Astrocyte (in vitro differentiated cells and primary cell): ENCODE measurements around the gene PRKCH. TPM values are rescaled to one million over a fixed set of nuclear protein-coding genes. Genes with fewer than 3 reads are reported as not detected.

Source experiments
- DNase-seq: peaks from one replicate; pipeline ENCODE4 v3.0.0-alpha.2; 2010; ENCODE audit warnings: low read depth
- FAIRE-seq: peaks from 2 replicates; lab custom pipeline; 2011; peaks lifted over from hg19 to GRCh38; lab: Jason Lieb, UNC
- H2AFZ ChIP-seq: 2 replicates; pipeline ENCODE4 v1.6.0; 2012; ENCODE audit warnings: low read depth, low read length, inconsistent platforms
- H3K27ac ChIP-seq: 2 replicates; pipeline ENCODE4 v1.5.1; 2011; ENCODE audit warnings: low read depth, low read length, inconsistent platforms
- H3K27me3 ChIP-seq: 2 replicates; pipeline ENCODE4 v1.6.0; 2011; ENCODE audit warnings: low read length, inconsistent platforms; ENCODE audit not compliant: insufficient read depth
- H3K36me3 ChIP-seq: 2 replicates; pipeline ENCODE4 v1.5.1; 2011; ENCODE audit warnings: low read length, inconsistent platforms; ENCODE audit not compliant: insufficient read depth
- H3K4me1 ChIP-seq: 2 replicates; pipeline ENCODE4 v1.5.1; 2011; ENCODE audit warnings: low read length, inconsistent platforms; ENCODE audit not compliant: insufficient read depth
- H3K4me2 ChIP-seq: 2 replicates; pipeline ENCODE4 v1.6.0; 2012; ENCODE audit warnings: low read length, inconsistent platforms
- H3K4me3 ChIP-seq: 2 replicates; pipeline ENCODE4 v1.5.1; 2011; ENCODE audit warnings: low read depth, mild to moderate bottlenecking, low read length, inconsistent platforms; ENCODE audit not compliant: insufficient read depth
- H3K79me2 ChIP-seq: 2 replicates; pipeline ENCODE4 v1.6.0; 2012; ENCODE audit warnings: mild to moderate bottlenecking, low read length, inconsistent platforms; ENCODE audit not compliant: insufficient read depth
- H3K9ac ChIP-seq: 2 replicates; pipeline ENCODE4 v1.6.0; 2012; ENCODE audit warnings: mild to moderate bottlenecking, low read length, inconsistent platforms
- H3K9me3 ChIP-seq: 2 replicates; pipeline ENCODE4 v1.5.1; 2012; ENCODE audit warnings: low read depth, mild to moderate bottlenecking, low read length, inconsistent platforms; ENCODE audit not compliant: insufficient read depth
- H4K20me1 ChIP-seq: 2 replicates; pipeline ENCODE4 v1.6.0; 2012; ENCODE audit warnings: low read length, inconsistent platforms; ENCODE audit not compliant: insufficient read depth
- H3K27ac Mint-ChIP-seq: one replicate; pipeline ENCODE4 v1.8.0; 2021; ENCODE audit warnings: mild to moderate bottlenecking, mixed read lengths; ENCODE audit not compliant: unreplicated experiment
- H3K27me3 Mint-ChIP-seq: one replicate; pipeline ENCODE4 v1.8.0; 2021; ENCODE audit warnings: low read depth, mixed read lengths; ENCODE audit not compliant: unreplicated experiment
- H3K36me3 Mint-ChIP-seq: one replicate; pipeline ENCODE4 v1.8.0; 2021; ENCODE audit warnings: low read depth, mixed read lengths; ENCODE audit not compliant: unreplicated experiment
- H3K4me1 Mint-ChIP-seq: one replicate; pipeline ENCODE4 v1.8.0; 2021; ENCODE audit warnings: low read depth, mixed read lengths; ENCODE audit not compliant: unreplicated experiment
- H3K4me3 Mint-ChIP-seq: one replicate; pipeline ENCODE4 v1.8.0; 2021; ENCODE audit warnings: mild to moderate bottlenecking, moderate library complexity, mixed read lengths; ENCODE audit not compliant: unreplicated experiment
- H3K9me3 Mint-ChIP-seq: one replicate; pipeline ENCODE4 v1.8.0; 2021; ENCODE audit warnings: mild to moderate bottlenecking, mixed read lengths; ENCODE audit not compliant: unreplicated experiment
- EZH2 ChIP-seq: IDR thresholded peaks from 2 replicates; pipeline ENCODE4 v1.6.1; 2012; ENCODE audit warnings: mild to moderate bottlenecking, low read length, inconsistent platforms; ENCODE audit not compliant: insufficient read depth
- total RNA-seq: library from RNA; stranded (reverse); gene quantifications from 2 replicates; pipeline ENCODE4 v1.2.1, GENCODE V29; 2021
- TF ChIP-seq, protein P1 (sequence below): IDR thresholded peaks from 2 replicates; pipeline ENCODE4 v1.5.1; 2011; ENCODE audit warnings: low read depth, mild to moderate bottlenecking, inconsistent platforms, low read length, moderate library complexity; ENCODE audit not compliant: insufficient read depth

PRKCH gene
- total RNA-seq, 1 donor from 2014 or later = 6.0 TPM

DNA sequence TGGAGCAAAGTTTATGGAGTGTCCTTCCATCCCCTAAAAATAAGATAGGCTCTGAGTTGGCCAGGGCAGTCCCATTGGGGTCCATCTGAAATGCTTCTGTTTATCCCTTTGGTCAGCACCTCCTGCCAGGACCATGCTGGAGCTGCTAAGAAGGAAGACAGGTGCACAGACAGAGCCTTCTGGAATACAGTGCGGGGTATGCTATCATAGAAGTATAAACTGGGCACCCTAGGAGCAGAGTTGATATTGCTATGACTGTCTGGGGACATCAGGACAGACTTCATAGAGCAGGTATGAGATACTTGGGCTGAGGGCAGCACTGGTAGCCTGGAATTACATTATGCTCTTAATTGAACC is 203.5 kb downstream of the PRKCH start:
- FAIRE-seq = no peak
- DNase-seq = no peak
- H3K9ac ChIP-seq = peak overlapping the region; percentile 31

DNA sequence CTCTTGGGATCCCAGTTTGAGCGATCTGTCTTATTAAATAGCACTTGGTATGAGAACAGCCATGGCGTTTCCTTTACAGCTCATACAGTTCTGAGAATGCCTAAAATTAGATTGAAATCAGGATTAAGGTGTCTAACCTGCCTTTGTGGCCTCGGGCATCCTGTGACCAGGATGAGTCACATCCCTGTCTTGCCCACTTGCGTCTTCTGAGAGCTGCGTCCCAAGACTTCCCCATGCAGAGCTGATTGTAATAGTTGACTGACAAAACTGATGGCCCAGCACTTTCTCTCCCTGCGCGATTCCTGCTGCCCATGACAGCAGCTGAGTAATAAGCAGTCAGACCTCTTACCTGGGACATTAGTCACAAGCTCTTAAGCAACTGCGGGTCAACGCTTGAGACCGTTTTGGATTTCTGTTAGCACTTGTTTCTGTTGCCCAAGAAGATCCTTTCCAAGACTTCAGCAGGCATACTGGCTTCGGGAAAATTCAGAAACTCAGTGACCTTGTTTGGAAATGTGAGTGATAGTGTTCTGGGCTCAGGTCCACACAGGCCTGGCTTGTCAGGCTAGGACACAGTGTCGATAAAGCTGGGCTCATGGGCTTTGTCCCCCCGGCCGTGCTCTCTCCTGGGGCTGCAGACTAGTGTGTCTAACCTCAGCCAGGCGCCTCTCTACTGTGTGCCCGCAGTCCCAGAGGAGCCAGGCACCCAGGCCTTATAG is 204.1 kb downstream of the PRKCH start:
- Histone ChIP-seq H3K9me3 (no peaks in the 10 kb centered on the region), H3K27ac (peak overlapping the region; percentile 51), H3K4me1 (peaks cover 52% of the 10 kb centered on the region), H3K9ac (peak overlapping the region; percentile 31), H3K27me3 (no peaks in the 10 kb centered on the region), H4K20me1 (no peaks in the 10 kb centered on the region), H3K4me3 (no peak overlapping the region), H3K4me2 (peak overlapping the region; percentile 38), H3K79me2 (no peaks in the 10 kb centered on the region), H3K36me3 (no peaks in the 10 kb centered on the region), H2AFZ (peak overlapping the region; percentile 12)
- H3K9me3 Mint-ChIP-seq = no peaks in the 10 kb centered on the region
- H3K4me3 Mint-ChIP-seq = no peak overlapping the region
- DNase-seq = peak; percentile 87
- TF ChIP-seq, protein P1, sequence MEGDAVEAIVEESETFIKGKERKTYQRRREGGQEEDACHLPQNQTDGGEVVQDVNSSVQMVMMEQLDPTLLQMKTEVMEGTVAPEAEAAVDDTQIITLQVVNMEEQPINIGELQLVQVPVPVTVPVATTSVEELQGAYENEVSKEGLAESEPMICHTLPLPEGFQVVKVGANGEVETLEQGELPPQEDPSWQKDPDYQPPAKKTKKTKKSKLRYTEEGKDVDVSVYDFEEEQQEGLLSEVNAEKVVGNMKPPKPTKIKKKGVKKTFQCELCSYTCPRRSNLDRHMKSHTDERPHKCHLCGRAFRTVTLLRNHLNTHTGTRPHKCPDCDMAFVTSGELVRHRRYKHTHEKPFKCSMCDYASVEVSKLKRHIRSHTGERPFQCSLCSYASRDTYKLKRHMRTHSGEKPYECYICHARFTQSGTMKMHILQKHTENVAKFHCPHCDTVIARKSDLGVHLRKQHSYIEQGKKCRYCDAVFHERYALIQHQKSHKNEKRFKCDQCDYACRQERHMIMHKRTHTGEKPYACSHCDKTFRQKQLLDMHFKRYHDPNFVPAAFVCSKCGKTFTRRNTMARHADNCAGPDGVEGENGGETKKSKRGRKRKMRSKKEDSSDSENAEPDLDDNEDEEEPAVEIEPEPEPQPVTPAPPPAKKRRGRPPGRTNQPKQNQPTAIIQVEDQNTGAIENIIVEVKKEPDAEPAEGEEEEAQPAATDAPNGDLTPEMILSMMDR = no peak
- TF ChIP-seq EZH2 = no peak
- FAIRE-seq = no peak
- no peaks in the 10 kb centered on the region for H3K36me3 Mint-ChIP-seq
- H3K27me3 Mint-ChIP-seq = no peaks in the 10 kb centered on the region
- peak overlapping the region; percentile 82 for H3K27ac Mint-ChIP-seq
- peaks cover 48% of the 10 kb centered on the region for H3K4me1 Mint-ChIP-seq

More for the DNA sequence above, 203.5 kb downstream of the PRKCH start:
- TF ChIP-seq, protein P1 = no peak
- TF ChIP-seq EZH2 = no peak
- Histone ChIP-seq H3K79me2 (no peaks in the 10 kb centered on the region), H3K9me3 (no peaks in the 10 kb centered on the region), H3K4me2 (peak overlapping the region; percentile 38), H3K27ac (peak overlapping the region; percentile 51), H3K27me3 (no peaks in the 10 kb centered on the region), H3K4me1 (peaks cover 52% of the 10 kb centered on the region), H3K36me3 (no peaks in the 10 kb centered on the region), H4K20me1 (no peaks in the 10 kb centered on the region), H2AFZ (no peak overlapping the region), H3K4me3 (no peak overlapping the region)
- Mint-ChIP-seq H3K36me3 (no peaks in the 10 kb centered on the region), H3K27ac (peak overlapping the region; percentile 82), H3K4me1 (peaks cover 46% of the 10 kb centered on the region), H3K9me3 (no peaks in the 10 kb centered on the region), H3K4me3 (peak overlapping the region; percentile 60), H3K27me3 (no peaks in the 10 kb centered on the region)
